GM19397 (cell line): ENCODE data around the gene ACAD10.
"Not testable (repeated sequence)": the region's sequence is repeated elsewhere in the genome, so short reads cannot be mapped to it uniquely, and the experiment has no call there.

Experiments
- ATAC-seq: cut with Tn5 transposase; IDR thresholded peaks from one replicate; pipeline ENCODE4 v1.9.1; 2021; ENCODE audit warnings: mild to moderate bottlenecking, moderate library complexity; ENCODE audit not compliant: unreplicated experiment

ACAD10 gene

GRCh38 chr12:111748867-111749266, 63.0 kb downstream of the ACAD10 start:
- no peak for ATAC-seq

GRCh38 chr12:111749391-111749790, 63.5 kb downstream of the ACAD10 start:
- no peak for ATAC-seq

- no peak for ATAC-seq
Measured at GRCh38 chr12:111753144-111753881, 67.5 kb downstream of the ACAD10 start.

- no peak for ATAC-seq
Measured at GRCh38 chr12:111754671-111755070, 68.8 kb downstream of the ACAD10 start.

GRCh38 chr12:111756196-111756595, 70.3 kb downstream of the ACAD10 start:
- ATAC-seq, result no peak

- no peak for ATAC-seq
Measured at GRCh38 chr12:111756681-111757080, 70.8 kb downstream of the ACAD10 start.

GRCh38 chr12:111757361-111758119, 71.7 kb downstream of the ACAD10 start:
- no peak for ATAC-seq

- ATAC-seq, result no peak
Measured at GRCh38 chr12:111758120-111758561, 72.3 kb downstream of the ACAD10 start.

- ATAC-seq, result no peak
Measured at GRCh38 chr12:111759271-111759670, 73.4 kb downstream of the ACAD10 start.

GRCh38 chr12:111759991-111760390, 74.1 kb downstream of the ACAD10 start:
- no peak for ATAC-seq

- no peak for ATAC-seq
Measured at GRCh38 chr12:111761099-111761498, 75.2 kb downstream of the ACAD10 start.

GRCh38 chr12:111761706-111762105, 75.9 kb downstream of the ACAD10 start:
- ATAC-seq, result no peak

GRCh38 chr12:111763552-111763951, 77.7 kb downstream of the ACAD10 start:
- ATAC-seq, result not testable (repeated sequence)

GRCh38 chr12:111764120-111764821, 78.4 kb downstream of the ACAD10 start:
- no peak for ATAC-seq

- no peak for ATAC-seq
Measured at GRCh38 chr12:111766608-111767361, 80.9 kb downstream of the ACAD10 start, which contains the start of gene ALDH2. Gene ALDH2 (plus strand): TSS chr12:111766933. CDS start chr12:111766983, 50 bp downstream.

- ATAC-seq, result no peak
Measured at GRCh38 chr12:111767362-111768158, 81.7 kb downstream of the ACAD10 start.

GRCh38 chr12:111768159-111768895, 82.5 kb downstream of the ACAD10 start:
- no peak for ATAC-seq

GRCh38 chr12:111769599-111769998, 83.7 kb downstream of the ACAD10 start:
- ATAC-seq, result no peak
